GM12873 (cell line): ENCODE results near the gene FCHO1.

Experiments
- CTCF ChIP-seq: IDR thresholded peaks from 2 replicates; pipeline ENCODE4 v1.5.1; 2012; ENCODE audit warnings: low read depth, mild to moderate bottlenecking, moderate library complexity, low read length, control low read depth; ENCODE audit not compliant: insufficient read depth; ENCODE audit errors: missing control alignments

FCHO1 gene

GRCh38 chr19:17805427-17805826, 54.1 kb downstream of the FCHO1 start:
- TF ChIP-seq CTCF = no peak

- TF ChIP-seq CTCF = no peak
Measured at GRCh38 chr19:17806945-17807344, 55.7 kb downstream of the FCHO1 start.

- TF ChIP-seq CTCF = no peak
Measured at GRCh38 chr19:17807731-17808316, 56.5 kb downstream of the FCHO1 start.

- no peak for TF ChIP-seq CTCF
Measured at GRCh38 chr19:17811103-17811502, 59.8 kb downstream of the FCHO1 start.

- TF ChIP-seq CTCF = no peak
Measured at GRCh38 chr19:17811681-17812080, 60.4 kb downstream of the FCHO1 start.

GRCh38 chr19:17812099-17812498, 60.8 kb downstream of the FCHO1 start:
- TF ChIP-seq CTCF = no peak

GRCh38 chr19:17817668-17818363, 66.5 kb downstream of the FCHO1 start:
- no peak for TF ChIP-seq CTCF
